Nasal cavity respiratory epithelium epithelial cell of viscerocranial mucosa (primary cell): ENCODE measurements around the gene PCDH1. TPM values are rescaled to one million over a fixed set of nuclear protein-coding genes. Genes with fewer than 3 reads are reported as not detected.

Experiments used
- total RNA-seq: library from RNA; depleted of rRNA; stranded (reverse); fragments of >200 nt; gene quantifications from 2 replicates; pipeline ENCODE4 v1.2.3, GENCODE V29; 2014

PCDH1 gene
- total RNA-seq, result 43.1 and 121 TPM in 2 replicates

DNA sequence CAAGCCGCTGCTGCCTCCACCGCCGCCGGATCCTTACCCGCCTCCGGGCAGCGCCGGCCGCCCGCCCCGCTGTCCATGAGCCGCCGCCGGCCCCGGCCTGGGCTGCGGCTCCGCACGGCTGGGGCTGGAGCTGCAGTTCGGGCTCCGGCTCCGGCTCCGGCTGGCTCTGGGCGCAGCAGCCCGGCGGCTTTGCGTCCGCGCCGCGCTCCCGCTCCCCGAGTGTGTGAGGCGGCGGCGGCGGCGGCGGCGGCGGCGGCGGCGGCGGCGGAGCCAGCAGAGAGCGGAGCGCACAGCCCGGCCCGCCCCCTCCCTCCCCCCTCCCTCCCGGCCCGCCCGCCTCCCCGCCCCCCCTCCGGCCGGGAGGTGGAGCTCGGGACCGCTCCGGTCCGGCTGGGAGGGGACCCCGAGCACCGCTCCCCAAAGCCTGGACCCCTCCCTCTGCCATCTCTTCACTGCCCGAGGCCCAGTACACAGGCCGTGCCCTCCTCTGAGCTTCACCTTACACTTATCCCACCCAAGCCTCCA, at the start of gene PCDH1:
Gene PCDH1, minus strand, starts transcription at position 225 of the 525 bp plus-strand sequence. Its CDS starts 148 bp downstream, at position 77.

DNA sequence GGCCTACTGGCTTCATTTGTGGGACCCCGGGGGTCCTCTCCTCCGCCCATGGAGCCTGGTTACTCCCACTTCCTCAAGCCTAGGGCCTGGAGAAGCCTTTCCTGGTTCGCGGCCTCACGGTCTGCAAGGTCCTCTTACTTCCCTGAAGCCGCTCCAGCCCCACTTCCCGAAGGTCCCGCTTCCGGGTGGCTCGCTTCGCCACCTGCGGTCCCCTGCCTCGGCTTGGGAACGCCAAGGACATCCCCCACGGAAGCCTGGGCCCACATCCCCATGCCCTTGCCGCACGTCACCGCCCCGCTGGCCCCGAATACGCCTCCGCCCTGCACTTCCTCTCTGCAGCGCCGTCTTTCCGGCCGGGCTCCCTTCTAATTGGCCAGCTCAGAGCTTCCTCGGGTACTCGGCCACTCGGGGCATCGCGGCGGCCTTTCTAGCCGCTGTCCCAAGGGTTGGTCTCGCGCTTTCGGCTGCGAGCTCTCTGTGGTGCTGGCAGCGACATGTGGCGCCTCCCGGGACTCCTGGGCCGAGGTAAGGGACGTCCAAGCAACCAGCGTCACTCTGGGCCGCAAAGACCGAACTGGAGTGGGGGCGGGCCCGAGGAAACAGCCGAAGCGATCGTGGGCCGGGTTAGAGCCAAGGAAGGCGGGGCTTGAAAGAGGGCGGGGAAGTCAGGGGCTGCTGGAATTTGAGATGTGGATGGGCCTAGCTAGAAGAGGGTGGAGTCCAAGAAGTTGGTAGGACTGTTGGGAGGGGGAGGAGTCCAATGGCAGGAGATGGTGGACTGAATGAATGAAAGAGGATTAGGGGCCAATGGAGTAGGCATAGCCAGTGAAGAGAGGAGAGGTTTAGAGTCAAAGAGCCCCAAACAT, 45.5 kb upstream of the PCDH1 start, which contains the start of gene DELE1:
Gene DELE1, plus strand, starts transcription at position 424 of the 866 bp plus-strand sequence. Its CDS starts 71 bp downstream, at position 495.

Other genes with a start within 250 kb of the PCDH1 start
- gene HDAC3, start 241.6 kb downstream of the PCDH1 start, total RNA-seq, result 48.0 and 64.6 TPM in 2 replicates
- gene RELL2, start 241.4 kb downstream of the PCDH1 start, total RNA-seq, result 12.7 and 16.1 TPM in 2 replicates
- gene FCHSD1, start 227.0 kb downstream of the PCDH1 start, total RNA-seq, result 11.3 and 14.8 TPM in 2 replicates
- gene ARAP3, start 196.2 kb downstream of the PCDH1 start, total RNA-seq, result 3.4 and 10.3 TPM in 2 replicates
- gene DELE1, start 45.5 kb upstream of the PCDH1 start, total RNA-seq, result 15.7 and 28.3 TPM in 2 replicates
- 0.34 and 0.57 TPM in 2 replicates for gene PCDH12, start 79.8 kb upstream of the PCDH1 start, total RNA-seq
- 44.8 and 105 TPM in 2 replicates for gene RNF14, start 90.7 kb upstream of the PCDH1 start, total RNA-seq
- 68.4 and 76.6 TPM in 2 replicates for gene GNPDA1, start 134.6 kb upstream of the PCDH1 start, total RNA-seq
- gene NDFIP1, start 230.4 kb upstream of the PCDH1 start, total RNA-seq, result 46.8 and 65.0 TPM in 2 replicates